Renal cortex interstitium (tissue), 3 donors: ENCODE results near the gene WDR5. TPM values are rescaled to one million over a fixed set of nuclear protein-coding genes. Genes with fewer than 3 reads are reported as not detected.

Experiments used
- polyA plus RNA-seq, 3 donors: library from polyadenylated mRNA; unstranded; fragments of 120-200 nt; gene quantifications; one replicate each; pipeline ENCODE4 v1.2.1, GENCODE V29; 2013; ENCODE audit not compliant: insufficient read length in 3 of 3

WDR5 gene
- polyA plus RNA-seq, 3 donors, result 36.3 to 42.7 (median 36.9) TPM

Other genes with a start within 250 kb of the WDR5 start
- 10 to 100 TPM; 37.2 to 66.2 (median 40.4) TPM for gene VAV2, start 143.8 kb upstream of the WDR5 start, polyA plus RNA-seq
- 10 to 100 TPM; 22.7 to 24.0 (median 23.4) TPM for gene BRD3OS, start 110.6 kb upstream of the WDR5 start, polyA plus RNA-seq
- 10 to 100 TPM; 45.0 to 52.4 (median 46.4) TPM for gene BRD3, start 68.1 kb upstream of the WDR5 start, polyA plus RNA-seq
- gene RNU6ATAC, start 28.5 kb downstream of the WDR5 start, polyA plus RNA-seq, result not detected
- 10 to 100 TPM; 33.5 to 51.7 (median 44.8) TPM for gene RXRA, start 190.4 kb downstream of the WDR5 start, polyA plus RNA-seq